NB4 (cell line): ENCODE results near the gene PIRT.

Experiments used
- DNase-seq: peaks from one replicate; pipeline ENCODE4 v3.0.0; 2010; ENCODE audit warnings: low read depth
- H3K4me3 ChIP-seq: one replicate; pipeline ENCODE4 v1.5.1; 2011; ENCODE audit warnings: mild to moderate bottlenecking, low read depth, low read length, moderate library complexity
- CTCF ChIP-seq: IDR thresholded peaks from one replicate; pipeline ENCODE4 v1.5.1; 2012; ENCODE audit warnings: low read depth, low read length
- MAX ChIP-seq: IDR thresholded peaks from 2 replicates; pipeline ENCODE4 v1.6.1; 2011; ENCODE audit warnings: low read depth, low read length
- MYC ChIP-seq: IDR thresholded peaks from 2 replicates; pipeline ENCODE4 v1.6.1; 2011; ENCODE audit warnings: low read depth, low read length
- POLR2A ChIP-seq: IDR thresholded peaks from 2 replicates; pipeline ENCODE4 v1.6.1; 2011; ENCODE audit warnings: mild to moderate bottlenecking; ENCODE audit not compliant: insufficient read length; ENCODE audit errors: extremely low read depth

PIRT gene

GRCh38 chr17:10814075-10814474 lies 23.8 kb downstream of the PIRT start:
- no peak overlapping the region for H3K4me3 ChIP-seq
- no peak for DNase-seq
- TF ChIP-seq POLR2A: no peak

- no peak overlapping the region for H3K4me3 ChIP-seq
- no peak for DNase-seq
- no peak for TF ChIP-seq POLR2A
Observed at GRCh38 chr17:10812674-10813073, 25.2 kb downstream of the PIRT start.

- no peak for DNase-seq
- TF ChIP-seq MAX (no peak), CTCF (no peak), POLR2A (no peak), MYC (no peak)
- H3K4me3 ChIP-seq: no peak overlapping the region
Observed at GRCh38 chr17:10809605-10810004, 28.3 kb downstream of the PIRT start.

DNA sequence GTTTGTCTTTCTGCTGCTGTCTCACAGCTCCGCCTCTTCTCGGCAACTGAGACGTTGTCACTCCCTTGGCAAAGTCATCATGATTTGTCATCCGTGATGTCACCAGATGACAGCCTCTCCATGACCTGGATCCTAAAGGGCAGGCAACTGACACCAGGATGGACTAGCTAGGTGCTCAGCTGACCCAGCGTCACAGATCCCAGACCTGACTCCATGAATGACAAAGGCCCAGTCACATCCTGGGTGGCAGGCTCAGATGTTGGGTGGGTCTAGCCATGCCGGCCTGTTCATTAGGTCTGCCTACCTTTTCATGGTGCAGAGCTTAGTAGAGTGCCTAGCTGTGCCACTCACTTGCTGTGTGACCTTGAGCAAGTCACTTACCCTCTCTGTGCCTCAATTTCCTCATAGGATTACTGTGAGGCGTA lies 30.2 kb downstream of the PIRT start:
- H3K4me3 ChIP-seq: no peak overlapping the region
- no peak for DNase-seq
- TF ChIP-seq MYC (no peak), POLR2A (no peak), MAX (no peak), CTCF (no peak)

- TF ChIP-seq MAX (no peak), POLR2A (no peak), CTCF (no peak), MYC (no peak)
- no peak for DNase-seq
- H3K4me3 ChIP-seq: no peak overlapping the region
Observed at GRCh38 chr17:10806545-10807262, 31.2 kb downstream of the PIRT start.

DNA sequence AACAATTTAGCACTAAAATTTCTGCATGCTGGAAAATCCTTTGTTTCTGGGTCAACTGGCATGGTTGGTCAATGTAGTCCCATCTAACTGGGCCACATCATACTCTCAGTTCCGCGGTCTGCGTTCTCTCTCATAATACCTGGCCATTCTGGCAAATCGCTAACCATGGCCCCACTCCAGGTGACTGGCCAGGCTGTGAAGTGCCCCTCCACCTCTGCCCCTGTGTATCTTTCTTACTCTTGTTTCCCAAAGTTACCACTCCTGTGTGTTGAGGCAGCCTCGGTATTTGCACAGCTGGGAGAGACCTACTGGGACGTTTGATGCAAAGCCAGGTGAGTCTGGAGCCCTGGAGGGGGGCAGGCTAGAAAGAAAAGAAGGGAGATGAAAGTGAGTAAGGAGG lies 32.0 kb downstream of the PIRT start:
- no peak for DNase-seq
- no peak overlapping the region for H3K4me3 ChIP-seq
- TF ChIP-seq MYC: no peak
- TF ChIP-seq CTCF: no peak
- no peak for TF ChIP-seq POLR2A
- no peak for TF ChIP-seq MAX

GRCh38 chr17:10804546-10804945 lies 33.3 kb downstream of the PIRT start:
- TF ChIP-seq MYC (no peak), MAX (no peak), CTCF (no peak), POLR2A (no peak)
- DNase-seq: no peak
- no peak overlapping the region for H3K4me3 ChIP-seq
